DMS 273 treated with DMSO at 0.1 percent for 48 hours (cell line): ENCODE measurements around the gene PMPCA.

Experiments
- DNase-seq: peaks from one replicate; lab custom pipeline; 2025; lab: John Stamatoyannopoulos, UW

Gene PMPCA, protein sequence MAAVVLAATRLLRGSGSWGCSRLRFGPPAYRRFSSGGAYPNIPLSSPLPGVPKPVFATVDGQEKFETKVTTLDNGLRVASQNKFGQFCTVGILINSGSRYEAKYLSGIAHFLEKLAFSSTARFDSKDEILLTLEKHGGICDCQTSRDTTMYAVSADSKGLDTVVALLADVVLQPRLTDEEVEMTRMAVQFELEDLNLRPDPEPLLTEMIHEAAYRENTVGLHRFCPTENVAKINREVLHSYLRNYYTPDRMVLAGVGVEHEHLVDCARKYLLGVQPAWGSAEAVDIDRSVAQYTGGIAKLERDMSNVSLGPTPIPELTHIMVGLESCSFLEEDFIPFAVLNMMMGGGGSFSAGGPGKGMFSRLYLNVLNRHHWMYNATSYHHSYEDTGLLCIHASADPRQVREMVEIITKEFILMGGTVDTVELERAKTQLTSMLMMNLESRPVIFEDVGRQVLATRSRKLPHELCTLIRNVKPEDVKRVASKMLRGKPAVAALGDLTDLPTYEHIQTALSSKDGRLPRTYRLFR

DNA sequence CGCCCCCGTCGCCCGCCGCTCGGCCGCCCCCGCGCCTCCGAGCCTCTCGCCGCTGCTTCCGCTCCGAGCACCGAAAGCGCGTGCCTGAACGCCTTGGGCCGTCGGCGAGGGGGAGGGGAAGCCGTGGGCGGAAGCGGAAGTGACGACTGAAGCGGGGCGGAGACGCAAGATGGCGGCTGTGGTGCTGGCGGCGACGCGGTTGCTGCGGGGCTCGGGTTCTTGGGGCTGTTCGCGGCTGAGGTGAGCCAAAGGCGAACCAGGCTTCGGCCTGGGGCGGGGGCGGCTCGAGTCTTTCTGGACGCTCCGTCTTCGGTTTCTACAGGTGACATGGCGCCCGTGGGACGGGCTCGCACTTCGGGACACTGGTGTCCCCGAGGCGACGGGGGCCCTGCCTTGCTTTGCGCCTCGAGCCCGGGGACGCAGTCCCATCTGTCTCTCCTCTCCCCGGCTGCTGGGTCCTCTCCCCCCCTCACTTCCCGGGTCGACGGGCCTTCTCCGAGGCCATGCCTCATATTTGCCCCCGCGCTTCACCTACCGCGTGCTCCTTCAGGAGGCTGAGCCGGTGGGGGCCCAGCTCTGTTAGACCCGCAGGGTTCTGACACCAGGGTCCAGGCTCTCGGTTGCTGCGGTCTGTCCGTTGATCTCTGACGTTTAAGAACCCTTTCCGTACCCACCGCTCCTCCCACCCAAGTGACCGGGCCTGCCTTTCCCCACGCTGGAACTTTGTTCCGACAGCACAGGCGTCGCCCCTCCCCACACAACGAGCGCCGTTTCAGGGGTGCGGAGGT, at the start of gene PMPCA, which contains the start of gene ENTR1:
PMPCA (plus strand) TSS at position 159 of the 788 bp plus-strand sequence; CDS start at position 170, 11 bp downstream.
ENTR1 (minus strand) TSS at position 115 of the 788 bp plus-strand sequence. CDS start 217 bp downstream, outside the sequence.
- DNase-seq, result peak; percentile 52

DNA sequence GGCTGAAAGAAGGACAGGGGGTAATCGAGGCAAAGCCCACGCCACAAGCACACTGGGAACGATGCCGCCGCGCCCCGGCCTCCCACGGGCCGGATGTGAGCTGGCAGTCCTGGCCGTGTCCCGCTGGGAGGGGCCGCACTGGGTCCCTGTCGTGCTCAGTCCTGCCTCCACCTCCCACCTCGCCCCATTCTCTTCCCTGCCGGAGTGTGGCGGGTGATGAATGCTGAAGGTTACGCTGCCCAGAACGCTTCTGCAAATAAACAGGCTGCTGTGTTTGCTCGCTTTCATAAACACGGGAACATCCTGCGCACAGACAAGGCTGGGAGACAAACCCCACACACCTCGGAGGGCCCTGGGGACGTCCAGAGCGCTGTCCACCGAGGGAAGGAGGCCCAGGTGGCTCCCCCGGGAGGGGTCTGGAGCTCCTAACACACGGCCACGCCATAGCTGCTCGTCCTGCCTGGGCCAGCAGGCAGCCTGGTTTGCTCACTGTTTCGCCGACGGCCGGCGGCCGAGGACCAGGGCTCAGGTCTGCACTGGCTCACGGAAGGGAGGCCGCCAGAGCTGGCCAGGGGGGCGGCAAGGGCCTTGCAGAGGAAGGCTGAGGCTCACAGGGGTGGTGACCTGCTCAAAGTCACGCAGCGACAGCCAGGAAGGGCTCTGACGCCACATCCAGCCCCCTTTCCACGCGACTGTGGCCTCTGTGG, 49.3 kb upstream of the PMPCA start:
- no peak for DNase-seq

DNA sequence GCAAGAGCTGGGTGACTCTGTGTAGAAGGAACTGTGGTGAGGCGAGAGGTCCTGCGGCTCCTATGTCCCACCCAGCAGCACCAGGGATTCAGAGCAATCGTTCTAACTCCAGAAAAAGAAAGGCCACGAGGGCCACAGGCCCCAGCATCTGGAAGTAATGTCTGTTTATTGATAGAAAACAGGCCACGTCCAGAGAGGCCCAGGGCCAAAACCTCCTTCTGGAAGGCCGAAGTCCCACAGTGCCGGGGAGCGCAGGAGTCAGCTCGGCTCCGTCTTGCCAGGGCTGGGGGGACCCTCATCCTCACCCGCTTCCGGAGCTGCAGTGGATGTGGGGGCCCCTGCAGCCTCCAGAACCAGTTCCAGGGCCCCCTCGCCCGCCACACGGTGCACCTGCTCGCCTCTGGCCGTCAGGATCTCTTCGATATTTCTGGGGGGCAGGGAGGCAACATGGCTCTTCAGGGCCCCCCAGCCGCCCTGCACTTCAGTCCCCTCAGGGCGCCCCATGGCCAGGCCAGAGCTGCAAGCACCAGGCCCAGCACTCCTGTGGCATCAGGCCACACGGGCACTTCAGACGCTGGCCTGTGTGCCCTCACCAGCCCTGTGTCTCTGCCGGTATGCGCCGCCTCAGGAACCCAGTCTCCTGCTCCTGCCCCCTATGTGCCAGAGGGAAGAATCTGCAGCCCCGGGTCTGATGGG, 48.6 kb upstream of the PMPCA start:
- no peak for DNase-seq

DNA sequence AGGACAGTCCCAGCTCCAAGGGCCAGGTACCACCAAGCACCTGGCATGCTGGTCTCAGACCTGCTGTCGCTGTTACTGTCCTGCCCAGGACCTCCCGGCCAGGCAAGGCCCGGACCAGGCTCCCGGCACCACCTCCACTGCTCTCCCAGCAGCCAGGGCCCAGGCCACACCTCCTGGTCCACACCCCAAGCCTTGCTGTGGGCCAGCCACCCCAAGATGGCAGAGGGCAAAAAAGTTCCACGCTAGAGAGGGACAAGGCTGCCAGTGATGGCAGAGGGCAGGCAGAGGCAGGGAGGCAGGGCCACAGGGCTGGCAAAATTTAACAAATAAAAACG, 48.0 kb upstream of the PMPCA start:
- DNase-seq, result no peak

DNA sequence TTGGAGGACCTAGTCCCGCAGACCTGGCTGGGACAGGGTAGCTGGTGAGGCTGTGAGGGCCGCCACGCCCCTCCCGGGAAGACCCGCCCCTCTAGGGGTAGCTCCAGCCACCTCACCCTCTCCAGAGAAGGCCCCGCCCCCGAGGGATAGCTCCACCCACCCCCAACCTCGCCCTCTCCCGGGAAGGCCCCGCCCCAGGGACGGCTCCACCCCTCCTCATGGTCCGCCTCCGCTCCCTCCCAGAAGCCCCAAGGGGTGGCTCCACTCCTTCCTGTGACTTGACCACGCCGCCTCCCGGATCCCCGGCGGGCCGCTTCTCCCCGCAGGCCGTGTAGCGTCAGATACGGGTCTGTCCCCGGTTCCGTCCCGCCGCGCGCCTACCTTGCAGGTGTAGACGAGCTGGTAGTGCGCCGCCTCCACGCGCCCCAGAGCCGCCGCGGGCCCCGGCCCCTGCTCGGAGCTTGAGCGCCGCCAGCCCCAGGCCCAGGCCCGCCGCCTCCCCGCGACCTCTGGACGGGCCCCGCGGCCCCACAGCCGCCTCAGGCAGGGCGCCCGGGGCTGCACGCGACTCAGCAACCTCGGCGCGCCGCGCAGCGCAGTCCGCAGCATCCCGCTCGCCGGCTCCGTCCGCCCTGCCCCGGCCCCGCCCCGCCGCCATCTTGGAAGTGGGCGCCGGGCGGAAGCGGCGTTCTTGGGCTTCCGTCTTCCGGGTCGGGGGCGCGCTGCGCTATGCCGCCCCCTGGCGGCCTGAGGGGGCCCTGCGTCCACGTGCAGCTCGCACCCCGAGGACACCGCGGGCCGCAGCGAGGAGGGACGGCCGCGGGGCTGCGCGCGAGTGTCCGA, 47.1 kb upstream of the PMPCA start, which contains the start of gene DNLZ:
DNLZ (minus strand) TSS at position 639 of the 843 bp plus-strand sequence; CDS start at position 609, 30 bp downstream.
- DNase-seq, result peak; percentile 67

DNA sequence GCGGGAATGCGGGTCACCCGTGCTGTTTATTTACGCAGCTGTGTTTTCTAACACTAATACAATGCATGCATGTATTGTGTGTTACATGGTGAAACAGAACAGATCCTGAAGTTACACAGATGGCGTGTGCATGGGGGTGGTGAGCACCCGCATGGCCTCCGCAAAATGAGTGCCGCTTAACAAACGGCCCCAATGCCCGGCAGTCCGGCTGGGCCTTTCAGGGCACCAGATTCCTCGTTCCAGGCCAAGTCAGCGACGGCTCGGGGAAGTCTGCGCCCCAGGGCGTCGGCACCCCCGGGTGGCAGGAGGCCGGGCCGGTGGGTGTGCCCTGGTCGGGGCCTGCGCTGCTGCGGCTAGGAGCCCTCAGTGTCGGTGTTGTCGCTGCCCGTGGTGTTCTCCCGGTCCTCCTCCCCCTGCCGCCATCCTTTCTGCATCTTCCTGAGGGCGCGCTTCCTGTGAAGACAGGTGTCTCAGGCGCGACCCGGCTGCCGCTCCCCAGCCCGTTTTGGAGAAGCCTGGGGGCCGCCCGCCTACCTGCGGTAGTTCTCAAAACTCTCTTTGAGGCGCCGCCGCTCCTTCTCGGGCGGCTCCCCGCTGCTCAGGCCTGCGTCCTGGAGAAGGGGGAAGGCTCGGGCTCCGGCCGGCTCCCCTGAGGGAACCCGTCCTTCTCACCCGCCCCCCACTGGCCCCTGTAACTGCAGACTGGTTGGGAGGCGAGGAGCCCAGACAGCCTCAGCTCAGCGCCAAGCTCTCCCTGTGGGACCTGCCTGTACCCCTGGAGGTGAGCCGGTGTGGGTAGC, 46.3 kb upstream of the PMPCA start:
- DNase-seq, result no peak

DNA sequence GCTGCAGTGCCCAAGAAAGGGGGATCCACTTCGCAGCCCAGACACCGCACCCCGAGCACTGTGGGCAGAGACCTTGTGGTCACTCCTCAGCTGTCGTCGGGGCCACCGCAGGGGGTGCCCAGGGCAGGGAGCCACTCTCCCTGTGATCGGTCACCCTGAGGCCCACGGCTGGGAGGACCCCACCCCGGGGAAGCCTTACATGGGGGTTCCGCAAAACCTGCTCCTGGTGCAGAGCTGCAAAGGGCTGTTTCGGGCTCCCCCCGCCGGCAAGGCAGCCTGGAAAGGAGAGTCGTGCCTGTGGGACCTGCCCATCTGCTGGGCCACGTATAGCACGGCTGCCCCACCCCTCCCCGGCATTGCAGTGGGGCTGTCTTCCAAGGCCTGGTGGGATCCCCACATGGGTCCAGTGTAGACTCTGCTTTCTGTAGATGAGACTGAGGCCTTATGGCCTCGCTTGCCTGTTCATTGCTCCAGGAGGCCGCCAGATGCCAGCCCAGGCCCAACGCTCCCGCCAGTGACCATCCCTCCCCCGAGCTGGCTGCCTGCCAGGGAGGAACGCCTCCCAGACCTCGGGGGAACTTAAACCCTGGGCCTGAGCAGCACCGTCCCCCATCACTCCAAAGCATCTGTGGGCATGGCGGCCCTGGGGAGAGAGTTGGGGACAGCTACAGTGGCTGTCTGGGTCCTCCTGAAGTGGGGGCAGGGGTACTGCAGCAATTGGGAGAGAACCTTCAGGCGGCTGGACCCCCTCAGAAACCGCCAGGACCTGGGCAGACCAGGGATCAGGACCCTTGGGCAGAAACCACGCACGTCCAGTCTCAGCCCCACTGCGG, 45.3 kb upstream of the PMPCA start:
- DNase-seq, result peak; percentile 81

DNA sequence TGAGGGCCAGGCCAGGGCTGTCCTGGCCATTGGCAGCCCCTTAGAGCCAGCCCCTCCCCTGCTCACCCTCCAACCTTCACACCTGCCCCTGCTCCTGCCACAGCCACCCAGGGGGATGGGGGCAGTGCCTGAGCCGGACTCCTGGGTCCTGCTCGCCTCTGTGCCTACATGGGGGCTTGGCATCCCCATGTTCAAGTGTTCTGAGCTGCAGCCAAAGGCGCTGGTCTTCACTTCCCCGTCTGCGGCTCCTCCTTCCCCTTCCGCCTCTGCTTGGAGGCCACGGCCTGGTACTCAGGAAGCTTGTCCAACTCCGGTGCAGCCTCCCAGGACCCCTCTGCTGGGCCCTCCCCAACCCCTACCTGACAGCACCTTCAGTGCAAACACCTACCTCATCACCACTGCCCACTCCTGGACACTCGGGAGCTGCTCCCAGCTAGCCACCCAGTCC, 44.7 kb upstream of the PMPCA start:
- no peak for DNase-seq

DNA sequence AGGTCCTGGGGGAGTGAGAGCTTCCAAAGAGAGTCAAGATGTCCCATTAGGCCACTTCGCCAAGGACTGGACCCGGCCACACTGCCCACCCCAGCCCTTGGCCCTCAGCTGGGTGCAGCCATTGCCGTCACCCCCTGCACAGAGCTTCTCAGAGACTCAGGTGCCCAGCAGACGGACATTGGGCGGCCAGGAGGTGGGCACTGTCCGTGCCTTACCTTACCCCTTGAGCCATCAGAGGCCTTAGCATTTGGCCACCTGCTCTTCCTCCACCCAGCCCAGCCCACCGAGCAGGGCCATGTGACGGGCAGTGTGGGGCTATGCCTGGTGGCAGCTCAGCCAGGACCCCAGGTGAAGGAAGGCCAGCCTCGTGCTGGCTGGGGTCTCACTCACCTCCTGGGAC, 43.6 kb upstream of the PMPCA start:
- DNase-seq, result no peak

DNA sequence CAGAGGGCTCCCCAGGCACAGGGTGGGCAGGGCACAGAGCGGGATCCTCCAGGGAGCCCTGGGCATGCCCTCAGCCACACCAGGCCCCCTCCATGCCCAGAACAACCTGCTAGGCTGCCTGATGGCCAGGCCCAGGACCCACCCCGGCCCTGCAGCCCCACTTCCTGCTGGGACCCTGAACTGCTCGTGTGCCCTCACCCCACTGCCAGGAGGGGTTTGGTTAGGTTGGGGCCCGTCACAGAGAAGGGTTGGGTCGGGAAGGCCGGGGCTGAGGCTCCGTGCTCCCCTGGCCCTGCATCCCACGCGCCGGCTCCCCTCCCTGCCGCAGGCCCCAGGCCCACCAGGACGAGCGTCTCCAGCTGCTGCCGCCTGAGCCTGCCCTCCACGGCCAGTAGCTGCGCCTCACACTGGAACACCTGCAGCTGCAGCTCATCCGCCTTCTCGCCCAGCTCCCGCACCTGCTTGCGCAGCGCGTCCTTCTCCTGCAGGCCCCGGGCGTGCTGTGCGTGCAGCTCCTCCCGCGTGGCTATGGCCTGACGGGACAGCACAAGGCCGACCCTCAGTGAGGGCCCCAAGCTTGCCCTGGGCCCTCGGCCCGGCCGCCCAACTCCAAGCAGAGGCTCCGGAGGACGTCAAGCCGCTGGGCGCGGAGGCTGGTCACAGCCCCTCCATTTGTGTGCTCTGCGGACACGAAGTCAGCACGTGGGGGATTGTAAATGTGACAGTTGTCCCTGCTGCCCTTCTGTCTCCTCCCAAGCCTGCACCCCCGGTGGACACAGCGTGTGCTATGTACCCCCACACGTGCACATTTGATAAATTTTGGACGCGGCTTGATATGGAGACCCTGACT, 42.9 kb upstream of the PMPCA start:
- DNase-seq, result no peak

DNA sequence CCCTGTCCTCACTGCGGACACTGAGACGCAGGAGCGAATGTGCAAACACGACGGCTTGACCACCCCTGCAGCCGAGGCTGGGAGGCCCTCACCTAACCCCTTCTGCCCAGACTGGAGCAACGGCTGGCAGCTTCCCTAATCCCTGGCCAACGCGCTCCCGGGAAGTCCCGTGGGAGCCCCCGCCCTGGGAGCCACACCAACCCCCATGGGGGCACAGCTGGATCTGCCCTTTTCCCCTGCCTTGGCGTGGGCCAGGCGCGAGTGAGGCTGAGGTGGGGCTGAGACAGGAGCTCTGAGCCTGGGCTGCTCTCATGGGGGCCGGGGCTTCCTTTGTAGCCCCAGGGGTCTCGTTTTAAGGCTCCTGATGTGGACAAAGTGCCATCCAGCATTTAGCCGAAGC, 42.3 kb upstream of the PMPCA start:
- DNase-seq, result no peak

DNA sequence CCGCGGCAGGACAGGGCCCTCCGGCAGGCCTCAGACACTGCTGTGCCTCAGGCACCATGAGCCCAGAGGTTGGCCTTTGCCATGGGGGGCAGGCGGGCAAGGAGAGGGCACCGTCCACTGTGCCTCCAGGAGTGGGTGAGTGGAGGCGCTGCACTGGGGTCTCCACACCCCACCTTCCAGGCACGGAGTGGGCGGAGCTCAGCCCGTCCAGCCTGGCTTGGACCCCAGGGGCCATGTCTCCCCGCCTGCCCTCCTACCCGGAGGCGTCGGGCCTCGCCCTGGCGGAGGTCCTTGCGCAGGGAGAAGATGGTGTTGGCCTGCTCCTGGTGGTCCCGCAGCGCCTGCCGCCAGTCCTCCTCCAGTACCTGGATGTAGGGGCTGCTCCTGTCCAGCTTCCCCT, 40.4 kb upstream of the PMPCA start:
- DNase-seq, result no peak

DNA sequence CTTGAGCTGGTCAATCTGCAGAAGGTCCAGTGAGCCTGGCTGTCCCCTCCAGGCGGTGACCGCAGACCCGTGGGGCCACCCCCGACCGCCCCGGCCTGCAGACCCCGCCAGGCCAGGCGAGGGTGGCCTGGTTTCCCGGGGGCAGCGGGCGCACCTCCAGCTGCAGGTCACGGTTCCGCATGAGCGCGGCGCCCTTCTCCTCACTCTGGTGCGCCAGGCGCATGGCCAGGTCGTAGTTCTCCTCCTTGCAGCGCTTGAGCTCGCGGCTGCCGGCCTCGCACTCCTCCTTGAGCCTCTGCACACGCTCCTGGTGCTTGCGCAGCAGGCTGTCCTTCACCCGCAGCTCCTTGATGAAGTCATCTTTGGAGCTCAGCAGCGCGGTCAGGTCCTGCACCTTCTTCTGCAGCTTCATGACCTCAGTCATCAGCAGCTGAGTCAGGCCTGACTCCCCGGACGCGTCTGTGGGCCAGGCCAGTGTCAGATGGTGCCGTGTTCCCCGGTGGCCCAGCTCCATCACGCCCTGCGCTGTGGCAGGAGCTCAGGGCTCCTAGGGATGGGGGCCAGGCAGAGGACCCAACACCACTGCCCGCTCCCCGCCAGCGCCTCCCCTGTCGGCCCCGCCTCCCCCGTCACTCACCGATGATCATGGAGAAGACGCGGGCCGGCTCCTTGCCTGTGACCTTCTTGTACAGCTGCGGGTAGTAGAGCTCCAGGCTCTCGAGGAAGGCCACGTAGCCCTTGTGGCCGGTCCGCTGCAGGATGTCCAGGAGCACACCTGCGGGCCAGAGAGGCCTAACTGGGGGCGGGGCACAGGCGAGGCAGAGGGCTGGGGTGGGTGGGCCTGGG, 39.5 kb upstream of the PMPCA start:
- DNase-seq, result no peak

DNA sequence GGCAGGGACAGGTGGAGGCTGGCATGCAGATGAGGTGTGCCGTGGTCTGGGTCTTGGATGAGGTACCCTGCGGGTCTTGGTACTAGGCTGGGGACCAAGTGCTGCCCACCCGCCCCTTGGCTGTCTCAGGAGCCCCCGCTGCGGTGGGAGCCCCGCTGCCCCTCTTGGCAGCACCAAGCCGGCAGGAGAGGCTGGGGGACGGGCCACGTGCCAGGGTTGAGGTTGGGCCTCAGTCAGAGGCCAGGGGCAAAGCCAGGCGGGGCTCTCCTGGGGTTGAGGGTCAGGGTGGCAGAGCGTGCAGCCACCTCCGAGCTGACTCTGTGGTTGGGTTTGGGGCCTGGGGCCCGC, 39.0 kb upstream of the PMPCA start:
- DNase-seq, result no peak

DNA sequence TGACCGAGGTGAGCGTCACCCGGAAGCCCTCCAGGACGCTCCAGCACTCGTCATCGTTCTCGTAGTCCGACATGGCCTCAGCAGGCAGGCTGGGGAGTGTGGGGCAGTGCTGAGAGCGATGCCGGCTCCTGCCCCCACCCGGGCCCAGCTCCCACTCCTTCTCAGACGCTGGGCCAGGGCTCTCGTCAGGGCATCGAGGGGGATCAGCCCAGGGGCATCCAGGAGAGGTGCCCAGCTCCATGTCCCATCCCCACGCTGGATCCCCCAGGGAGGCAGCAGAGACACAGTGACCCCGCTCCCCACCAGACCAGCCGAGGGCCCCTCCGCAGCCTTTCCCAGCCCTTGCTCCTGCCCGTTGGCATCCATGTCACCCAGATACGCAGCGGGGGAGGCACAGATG, 38.5 kb upstream of the PMPCA start:
- DNase-seq, result no peak

DNA sequence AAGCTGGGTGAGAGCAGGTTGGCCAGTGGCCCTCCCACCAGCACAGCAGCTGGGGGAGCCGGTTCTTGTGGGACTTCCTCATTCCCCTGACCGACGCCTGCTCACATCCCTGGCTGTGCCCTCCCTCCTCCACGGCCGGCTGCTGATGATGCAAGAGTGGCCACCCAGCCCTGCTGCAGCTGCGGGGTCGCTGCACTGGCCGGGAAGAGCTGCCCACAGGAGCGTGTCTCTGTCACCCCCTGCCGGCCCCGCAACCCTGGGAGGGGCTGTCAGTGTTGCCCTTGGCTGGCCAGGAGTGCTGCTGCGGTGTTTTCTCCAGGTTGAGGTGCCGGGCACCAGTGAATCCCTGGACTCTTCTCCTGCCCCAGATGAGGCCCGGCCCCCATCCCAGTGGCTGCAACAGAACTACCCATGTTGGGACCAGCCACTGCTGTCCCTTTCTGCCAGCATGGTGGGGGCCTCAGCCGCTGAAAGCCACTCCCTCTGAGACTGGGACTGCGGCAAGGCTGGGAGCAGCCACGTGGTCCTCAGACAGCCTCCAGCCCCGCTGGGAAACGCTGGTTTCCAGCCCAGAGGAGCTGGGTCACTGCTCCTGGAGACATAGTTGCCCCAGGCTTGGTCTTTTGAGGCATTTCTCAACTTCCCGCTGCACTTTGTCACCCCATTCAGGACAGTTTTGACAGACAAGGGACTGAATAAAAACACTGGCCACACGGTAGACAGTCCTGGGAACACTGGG, 37.7 kb upstream of the PMPCA start:
- peak; percentile 49 for DNase-seq
